ENCODE results near the gene EFL1. TPM values are rescaled to one million over a fixed set of nuclear protein-coding genes. Genes with fewer than 3 reads are reported as not detected.

Gene EFL1
- total RNA-seq, 2 experiments from 2014 or later = 7.1 to 7.8 TPM

GRCh38 chr15:82184355-82184754, 78.2 kb downstream of the EFL1 start:
- no peaks in the 10 kb centered on the region for H3K4me1 Mint-ChIP-seq (ENCODE audit: low read depth)
- no peak for TF ChIP-seq CTCF (IDR thresholded peaks at IDR 0.05)
- Histone ChIP-seq H3K27ac (ENCODE audit: low read depth in 1 of 2, low read length in 2 of 2) (no peak overlapping the region), H3K4me1 (ENCODE audit: insufficient read depth, low read length) (no peaks in the 10 kb centered on the region), H3K36me3 (ENCODE audit: insufficient read depth, low read length) (peaks cover 3% of the 10 kb centered on the region), H3K4me3 (ENCODE audit: low read length) (no peak overlapping the region), H3K9me3 (ENCODE audit: control insufficient read depth in 1 of 2, insufficient read depth in 1 of 2, low read length in 2 of 2) (no peaks in the 10 kb centered on the region), H3K27me3 (ENCODE audit: control insufficient read depth in 1 of 2, insufficient read depth in 2 of 2, low read length in 2 of 2) (no peaks in the 10 kb centered on the region)
- peaks cover 31% of the 10 kb centered on the region for H3K36me3 Mint-ChIP-seq (ENCODE audit: low read depth)
- POLR2A ChIA-PET = no interaction called here
- H3K9me3 Mint-ChIP-seq = no peaks in the 10 kb centered on the region
- intact Hi-C loops (cut with DNase I, micrococcal nuclease) = no loop called here
- CTCF ChIA-PET = no interaction called here
- H3K27me3 Mint-ChIP-seq = no peaks in the 10 kb centered on the region
- ATAC-seq (ENCODE audit: poor library complexity) = no peak
- no peak for DNase-seq
- H3K4me3 Mint-ChIP-seq = no peak overlapping the region
- no peak overlapping the region for H3K27ac Mint-ChIP-seq

- Histone ChIP-seq H3K27me3 (ENCODE audit: control insufficient read depth in 1 of 2, insufficient read depth in 2 of 2, low read length in 2 of 2) (no peaks in the 10 kb centered on the region), H3K4me3 (ENCODE audit: low read length) (no peak overlapping the region), H3K9me3 (ENCODE audit: control insufficient read depth in 1 of 2, insufficient read depth in 1 of 2, low read length in 2 of 2) (no peaks in the 10 kb centered on the region), H3K27ac (ENCODE audit: low read depth in 1 of 2, low read length in 2 of 2) (no peak overlapping the region), H3K36me3 (ENCODE audit: insufficient read depth, low read length) (peaks cover 3% of the 10 kb centered on the region), H3K4me1 (ENCODE audit: insufficient read depth, low read length) (no peaks in the 10 kb centered on the region)
- Mint-ChIP-seq H3K9me3 (no peaks in the 10 kb centered on the region), H3K4me3 (no peak overlapping the region), H3K36me3 (ENCODE audit: low read depth) (peaks cover 32% of the 10 kb centered on the region), H3K4me1 (ENCODE audit: low read depth) (no peaks in the 10 kb centered on the region), H3K27me3 (no peaks in the 10 kb centered on the region), H3K27ac (no peak overlapping the region)
- no peak for TF ChIP-seq CTCF (IDR thresholded peaks at IDR 0.05)
- intact Hi-C loops (cut with DNase I, micrococcal nuclease) = no loop called here
- DNase-seq (no peak), ATAC-seq (ENCODE audit: poor library complexity) (no peak)
- ChIA-PET CTCF (no interaction called here), POLR2A (no interaction called here)
These were observed 79.2 kb downstream of the EFL1 start for GRCh38 chr15:82183121-82184031.

GRCh38 chr15:82181371-82181770, 81.2 kb downstream of the EFL1 start:
- Histone ChIP-seq H3K36me3 (ENCODE audit: insufficient read depth, low read length) (peaks cover 3% of the 10 kb centered on the region), H3K9me3 (ENCODE audit: control insufficient read depth in 1 of 2, insufficient read depth in 1 of 2, low read length in 2 of 2) (no peaks in the 10 kb centered on the region), H3K27me3 (ENCODE audit: control insufficient read depth in 1 of 2, insufficient read depth in 2 of 2, low read length in 2 of 2) (no peaks in the 10 kb centered on the region), H3K4me3 (ENCODE audit: low read length) (no peak overlapping the region), H3K27ac (ENCODE audit: low read depth in 1 of 2, low read length in 2 of 2) (no peak overlapping the region), H3K4me1 (ENCODE audit: insufficient read depth, low read length) (no peaks in the 10 kb centered on the region)
- H3K27me3 Mint-ChIP-seq = no peaks in the 10 kb centered on the region
- H3K4me3 Mint-ChIP-seq = no peak overlapping the region
- H3K36me3 Mint-ChIP-seq (ENCODE audit: low read depth) = peaks cover 28% of the 10 kb centered on the region
- CTCF ChIA-PET = interaction anchor here (1.0 kb wide), 1 partner anchor 15 kb away, joined by 3 read pairs; no protein-coding TSS in a partner anchor
- H3K9me3 Mint-ChIP-seq = no peaks in the 10 kb centered on the region
- no peak for DNase-seq
- POLR2A ChIA-PET = no interaction called here
- H3K27ac Mint-ChIP-seq = no peak overlapping the region
- H3K4me1 Mint-ChIP-seq (ENCODE audit: low read depth) = no peaks in the 10 kb centered on the region
- TF ChIP-seq CTCF (IDR thresholded peaks at IDR 0.05) = no peak
- ATAC-seq (ENCODE audit: poor library complexity) = no peak
- intact Hi-C loops (cut with DNase I, micrococcal nuclease) = no loop called here
